HCEC 1CT (cell line): Measurements from ENCODE around the gene ADRA2A.

Experiments
- DNase-seq: peaks from one replicate; pipeline ENCODE4 v3.0.0-alpha.2; 2017

Gene ADRA2A

DNA sequence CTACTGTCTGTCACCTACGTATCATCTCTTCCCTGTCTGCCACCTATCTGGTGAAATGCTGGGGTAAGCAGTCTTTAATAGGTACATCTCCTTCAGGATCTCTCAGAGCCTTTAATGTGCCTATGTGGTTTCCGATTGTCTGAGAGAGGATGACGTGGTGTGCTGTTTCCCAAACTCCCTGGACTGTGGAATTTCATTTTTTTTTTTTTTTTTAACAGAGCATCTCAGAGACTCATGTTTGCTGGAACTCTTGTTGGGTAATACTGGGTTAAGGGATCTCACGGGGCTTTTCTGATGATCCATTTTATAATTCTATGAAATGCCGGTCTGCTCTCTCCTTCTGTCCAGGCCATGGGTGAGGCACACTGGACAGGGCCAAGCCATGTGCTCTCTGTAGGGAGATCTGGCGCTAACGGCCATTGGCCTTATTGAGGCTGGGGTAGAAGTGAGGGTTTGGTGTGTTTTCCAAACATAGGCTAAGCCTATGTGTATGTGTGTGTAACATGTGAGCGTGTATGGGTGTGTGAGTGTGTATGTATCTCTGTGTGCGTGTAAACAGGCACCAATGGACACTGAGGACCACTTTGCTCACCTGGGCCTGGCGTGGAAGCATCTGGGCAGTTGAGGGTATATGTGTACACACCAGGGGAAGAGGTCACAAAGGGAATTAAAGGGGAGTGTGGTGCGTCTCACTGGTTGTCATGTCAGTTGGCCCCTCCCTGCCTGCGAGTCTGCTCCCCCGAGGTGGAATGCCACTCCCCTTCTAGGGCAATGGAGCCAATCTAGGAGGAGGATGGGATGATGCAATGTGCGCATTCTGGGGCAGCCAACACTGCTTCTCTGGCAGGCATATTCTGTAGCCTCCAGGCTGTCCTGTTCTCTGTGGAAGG, 7.8 kb downstream of the ADRA2A start:
- DNase-seq = no peak

- DNase-seq = no peak
These were observed 9.0 kb downstream of the ADRA2A start for GRCh38 chr10:111085690-111086353.

DNA sequence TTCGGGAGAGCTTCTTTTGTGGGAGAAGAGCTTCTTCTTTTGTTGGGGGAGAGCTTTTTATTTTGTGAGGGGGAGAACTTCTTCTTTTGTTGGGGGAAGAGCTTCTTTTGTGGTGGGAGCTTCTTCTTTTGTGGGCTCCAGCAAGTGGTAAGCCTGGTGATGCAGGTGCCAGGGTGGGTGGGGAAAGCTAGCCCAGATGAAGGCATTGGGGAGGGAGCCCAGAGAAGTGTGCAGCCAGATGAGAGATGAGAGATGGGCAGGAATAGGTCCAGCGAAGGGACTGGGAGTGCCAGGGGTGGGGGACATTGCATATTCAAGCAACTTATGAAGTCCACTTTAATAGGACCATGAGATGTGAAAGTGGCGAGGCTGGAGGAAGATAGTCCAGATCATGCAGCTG, 9.7 kb downstream of the ADRA2A start:
- DNase-seq = no peak

- DNase-seq = no peak
These were observed 10.5 kb downstream of the ADRA2A start for GRCh38 chr10:111087331-111087756.

GRCh38 chr10:111087968-111088505, 11.2 kb downstream of the ADRA2A start:
- DNase-seq = no peak

DNA sequence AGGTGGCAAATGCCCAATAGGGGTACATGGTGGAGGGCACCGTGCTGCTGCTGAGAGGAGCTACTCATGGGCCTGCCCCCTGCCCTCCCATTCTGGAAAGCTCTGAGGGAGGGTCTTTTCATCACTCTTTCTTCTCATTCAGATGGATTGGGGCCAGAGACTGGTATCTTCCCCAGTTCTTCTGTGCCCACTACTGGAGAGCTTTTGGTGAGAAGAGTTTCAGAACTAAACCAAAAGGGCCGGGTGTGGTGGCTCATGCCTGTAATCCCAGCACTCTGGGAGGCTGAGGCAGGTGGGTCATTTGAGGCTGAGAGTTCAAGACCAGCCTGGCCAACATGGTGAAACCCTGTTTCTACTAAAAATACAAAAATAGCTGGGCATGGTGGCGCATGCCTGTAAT, 12.5 kb downstream of the ADRA2A start:
- DNase-seq = no peak

DNA sequence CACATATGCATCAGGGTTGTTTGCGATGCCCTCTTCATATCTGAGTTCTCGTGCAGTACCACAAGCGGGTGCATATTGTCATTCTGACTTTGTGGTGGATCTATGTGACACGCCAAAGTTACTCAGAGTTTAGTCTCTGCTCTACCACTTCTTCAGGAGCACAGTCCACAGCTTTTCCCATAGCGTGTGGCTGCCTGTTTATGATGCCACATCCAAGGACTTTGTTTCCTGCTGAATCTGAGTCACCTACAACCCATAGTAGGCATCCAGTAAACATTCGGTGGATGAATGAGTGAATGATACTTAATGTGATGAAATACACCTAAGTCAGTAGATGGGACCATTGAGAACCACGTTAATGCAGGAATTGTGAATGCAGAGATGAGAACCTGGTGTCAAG, 15.0 kb downstream of the ADRA2A start:
- DNase-seq = no peak

- DNase-seq = peak; percentile 67
These were observed 17.0 kb downstream of the ADRA2A start for GRCh38 chr10:111093741-111094380.

DNA sequence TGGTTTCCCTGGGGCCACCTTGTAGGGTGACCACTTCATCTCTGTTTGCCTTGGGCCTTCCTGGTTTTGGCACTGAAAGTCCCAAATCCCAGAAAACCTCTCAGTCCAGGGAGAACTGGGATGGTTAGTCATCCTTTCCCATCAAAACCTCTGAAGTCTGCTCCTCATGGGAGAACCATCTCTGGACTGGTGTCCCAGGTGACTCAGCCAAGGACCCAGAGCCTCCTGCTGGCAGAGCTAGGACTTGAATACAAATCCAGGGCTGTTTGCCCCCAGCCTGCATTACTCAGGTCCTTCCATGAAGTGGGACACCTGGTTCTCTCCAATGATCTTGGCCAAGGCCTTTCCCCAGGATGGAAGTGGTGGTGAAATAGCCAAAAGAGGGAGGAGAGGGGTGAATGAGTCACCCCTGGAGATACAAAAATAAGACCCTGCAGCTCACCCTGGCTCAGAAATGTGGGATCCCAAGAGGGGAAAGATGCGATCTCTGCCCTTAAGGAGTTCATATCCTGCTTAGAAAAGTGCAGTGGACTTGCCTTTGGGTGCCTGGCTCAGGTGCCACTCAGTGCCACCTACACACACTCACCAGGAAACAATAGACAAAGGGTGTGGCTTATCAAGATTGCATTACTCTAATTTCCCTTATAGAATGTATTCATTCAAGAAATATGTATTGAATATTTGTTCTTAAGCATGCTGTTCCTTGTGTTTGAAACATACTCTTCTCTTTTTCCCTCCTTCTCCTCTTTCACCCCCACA, 22.0 kb downstream of the ADRA2A start:
- DNase-seq = no peak

DNA sequence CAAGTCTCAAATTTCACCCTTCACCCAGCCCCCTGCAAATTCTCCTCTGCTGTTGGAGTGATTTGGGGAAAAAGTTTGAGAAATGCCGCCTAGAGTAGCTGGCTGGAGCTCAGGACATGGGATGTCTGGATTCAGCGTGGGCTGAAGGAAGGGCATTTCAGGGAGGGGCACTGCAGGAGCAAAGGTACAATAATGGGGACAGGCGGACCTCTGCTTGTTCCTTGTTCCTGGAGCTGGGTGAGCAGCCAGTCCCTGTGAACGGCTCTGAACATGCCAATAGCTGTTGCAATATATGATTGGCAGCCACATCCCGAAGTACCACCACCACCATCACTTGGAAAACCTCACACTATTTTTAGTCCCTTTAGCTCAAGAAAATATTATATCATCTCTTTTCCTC, 23.4 kb downstream of the ADRA2A start:
- no peak for DNase-seq

DNA sequence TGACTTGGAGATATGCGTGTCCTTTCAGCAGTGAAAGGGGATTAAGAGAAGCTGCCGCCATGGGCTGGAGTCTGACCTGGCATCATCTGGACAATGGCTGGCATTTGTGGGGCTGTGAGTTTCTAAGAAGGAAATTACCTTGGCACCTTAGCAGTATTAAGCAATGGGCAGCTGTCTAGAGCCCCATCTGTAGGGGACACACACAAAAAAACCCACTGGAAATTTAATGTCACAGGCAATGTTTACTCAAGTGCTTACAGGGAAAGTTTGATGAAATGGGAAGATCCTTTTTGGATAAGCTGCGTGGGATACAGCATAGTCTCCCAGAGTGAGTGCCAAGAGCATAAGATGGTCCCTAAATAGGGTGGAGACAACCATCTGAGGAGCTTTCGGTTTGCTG, 25.0 kb downstream of the ADRA2A start:
- no peak for DNase-seq

DNA sequence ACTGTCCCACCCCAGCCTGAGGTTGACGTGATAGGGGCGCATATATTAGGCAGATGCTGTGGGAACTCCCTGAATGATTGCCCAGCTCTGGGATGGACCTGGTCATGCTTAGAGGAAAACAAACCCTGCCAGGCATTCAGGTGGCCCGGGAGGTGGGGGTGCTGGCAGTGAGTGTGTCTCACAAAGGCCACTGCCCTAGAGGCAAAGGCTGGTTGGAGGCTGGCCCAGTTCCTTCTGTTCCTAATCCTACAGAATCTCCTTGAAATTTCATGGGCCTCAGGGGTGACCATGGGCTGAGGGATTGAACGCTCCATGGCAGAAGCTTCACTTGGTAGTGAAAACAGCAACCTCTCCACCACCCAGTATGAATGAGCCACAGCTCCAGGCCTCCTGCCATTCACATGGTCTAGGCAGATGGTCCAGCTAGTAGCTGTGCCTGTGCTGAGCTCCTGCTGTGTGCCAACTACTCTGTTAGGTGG, 25.6 kb downstream of the ADRA2A start:
- no peak for DNase-seq

DNA sequence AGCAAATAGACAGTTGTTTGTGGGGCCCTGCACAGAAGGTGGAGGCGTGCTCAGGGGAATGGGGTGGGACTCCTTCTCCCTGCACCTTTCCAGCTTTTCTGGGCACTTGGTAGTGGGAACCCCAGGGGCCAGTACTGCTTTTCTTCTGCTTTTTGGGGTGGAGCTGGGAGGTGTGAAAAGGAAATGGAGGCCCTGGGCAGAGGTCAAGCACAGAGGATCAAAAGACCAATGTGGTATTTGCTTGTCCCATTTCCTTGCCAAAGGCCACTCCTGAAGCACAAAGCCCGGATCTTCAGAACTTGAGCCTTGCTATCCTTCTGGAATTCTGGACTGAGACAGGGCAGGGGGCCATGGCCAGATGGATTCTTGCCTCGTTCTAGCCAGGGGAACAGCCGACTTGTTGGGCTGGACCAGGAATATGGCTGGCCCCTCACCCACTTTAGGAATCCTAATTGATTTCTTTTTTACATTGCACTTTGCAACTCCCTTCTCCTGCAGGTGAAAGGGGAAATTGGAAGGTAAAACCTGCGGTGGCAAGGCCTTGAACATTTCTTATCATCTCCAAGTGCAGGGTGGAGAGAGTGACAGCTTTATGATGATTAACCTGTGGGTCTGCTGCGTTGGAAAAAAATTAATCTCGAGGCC, 26.5 kb downstream of the ADRA2A start:
- DNase-seq = no peak

DNA sequence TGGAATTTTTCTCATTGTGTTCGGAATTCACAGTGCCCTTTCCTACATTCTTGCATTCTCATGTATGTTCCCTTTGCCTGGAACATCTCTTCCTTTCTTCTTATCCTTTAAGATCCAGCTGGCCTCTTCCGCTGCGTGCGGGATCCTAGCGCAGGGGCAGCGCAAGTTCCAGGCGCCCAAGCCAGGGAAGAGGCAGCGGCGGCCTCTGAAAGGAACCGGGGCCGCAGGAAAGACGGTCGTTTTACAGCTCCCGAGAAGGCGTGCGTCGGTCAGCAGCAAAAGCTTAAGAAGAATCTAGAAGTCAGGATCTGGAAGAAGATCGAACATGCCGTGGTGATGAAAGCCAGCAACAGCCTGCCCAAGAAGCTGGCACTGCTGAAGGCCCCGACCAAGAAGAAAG, 28.0 kb downstream of the ADRA2A start:
- DNase-seq = no peak

GRCh38 chr10:111106081-111106480, 29.3 kb downstream of the ADRA2A start:
- no peak for DNase-seq

DNA sequence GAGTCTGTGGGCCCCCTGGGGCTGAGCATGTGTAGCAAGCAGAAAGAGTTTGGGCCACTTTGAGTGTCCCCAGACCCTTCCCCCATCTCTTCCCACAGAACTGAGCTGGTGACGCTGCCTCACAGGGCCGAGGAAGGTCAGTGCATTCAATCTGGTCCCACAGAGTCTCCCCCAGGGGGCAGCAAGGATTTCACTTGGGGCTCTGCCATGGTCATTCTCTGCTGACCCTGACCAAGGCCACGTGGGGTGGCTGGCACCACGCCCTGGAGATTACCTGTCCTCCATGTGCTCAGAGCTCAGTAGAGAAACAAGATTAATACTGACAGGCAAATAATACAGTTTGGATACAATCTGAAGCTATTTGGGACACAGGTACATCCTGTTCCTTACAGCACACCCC, 30.2 kb downstream of the ADRA2A start:
- no peak for DNase-seq

DNA sequence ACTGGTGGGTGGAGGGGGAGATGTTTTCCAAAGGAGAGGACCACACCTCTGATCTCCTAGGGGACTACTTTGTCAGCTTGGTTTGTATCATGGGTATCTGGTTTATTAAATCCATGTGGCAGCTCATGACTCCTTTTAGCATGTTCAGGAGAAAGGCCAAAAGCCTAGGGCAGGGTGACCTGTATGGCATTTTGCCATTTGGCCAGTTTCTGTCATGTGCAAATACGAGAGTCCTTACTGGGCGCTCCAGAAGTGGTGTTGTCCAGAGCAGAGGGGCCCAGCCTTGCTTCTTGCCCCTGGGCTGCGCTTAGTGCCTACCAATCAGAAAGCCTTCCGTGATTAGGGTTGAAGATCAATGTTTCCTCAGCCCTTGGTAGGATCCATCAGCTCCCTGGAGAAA, 31.0 kb downstream of the ADRA2A start:
- no peak for DNase-seq

GRCh38 chr10:111108441-111108840, 31.6 kb downstream of the ADRA2A start:
- no peak for DNase-seq

DNA sequence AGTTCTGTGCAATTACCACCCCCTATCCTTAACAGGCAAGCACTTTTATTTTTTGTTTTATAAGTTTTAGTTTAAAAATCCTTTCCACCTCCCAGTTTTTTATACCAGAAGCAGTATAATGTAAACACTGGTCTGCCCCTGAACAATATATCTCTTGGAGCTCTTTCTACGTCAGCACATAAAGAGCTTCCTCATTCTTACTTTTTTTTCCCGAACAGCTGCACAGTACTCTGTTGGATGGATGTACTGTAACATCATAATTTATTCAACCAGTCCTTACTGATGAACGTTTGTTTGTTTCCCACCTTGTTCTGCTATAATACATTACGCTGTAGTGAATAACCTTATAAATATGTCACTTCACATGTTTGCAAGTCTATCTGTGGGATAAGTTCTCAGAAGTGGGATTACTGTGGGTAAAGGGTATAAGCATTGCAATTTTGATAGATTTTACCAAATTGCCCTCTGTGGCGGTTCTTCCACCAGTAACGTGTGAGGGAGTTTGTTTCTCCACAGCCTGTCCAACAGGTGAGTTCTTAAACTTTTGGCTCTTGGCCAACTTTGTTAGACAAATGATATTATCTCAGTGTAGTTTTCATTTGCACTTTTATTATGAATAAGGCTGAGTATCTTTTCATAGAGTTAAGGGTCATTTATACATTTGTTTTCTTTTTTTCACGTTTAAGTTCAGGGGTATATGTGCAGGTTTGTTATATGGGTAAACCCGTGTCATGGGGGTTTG, 32.8 kb downstream of the ADRA2A start:
- no peak for DNase-seq

- no peak for DNase-seq
These were observed 33.9 kb downstream of the ADRA2A start for GRCh38 chr10:111110771-111111170.

- no peak for DNase-seq
These were observed 35.5 kb downstream of the ADRA2A start for GRCh38 chr10:111112333-111112732.
